ENCODE measurements around the gene GIMAP1.

Gene GIMAP1

GRCh38 chr7:150715293-150715692 is 1.1 kb upstream of the GIMAP1 start:
- peak overlapping the region; percentile 96 for H3K4me3 Mint-ChIP-seq
- H3K9me3 Mint-ChIP-seq, result peaks cover 15% of the 10 kb centered on the region
- H3K36me3 Mint-ChIP-seq (ENCODE audit: low read depth), result peaks cover 46% of the 10 kb centered on the region
- no peaks in the 10 kb centered on the region for H3K27me3 Mint-ChIP-seq
- peak overlapping the region; percentile 95 for H3K27ac Mint-ChIP-seq
- DNase-seq, result no peak
- peaks cover 65% of the 10 kb centered on the region for H3K4me1 Mint-ChIP-seq (ENCODE audit: low read depth)

GRCh38 chr7:150715738-150716137 is 675 bp upstream of the GIMAP1 start:
- Mint-ChIP-seq H3K9me3 (peaks cover 15% of the 10 kb centered on the region), H3K4me3 (peak overlapping the region; percentile 96), H3K27me3 (no peaks in the 10 kb centered on the region), H3K4me1 (ENCODE audit: low read depth) (peaks cover 67% of the 10 kb centered on the region), H3K36me3 (ENCODE audit: low read depth) (peaks cover 50% of the 10 kb centered on the region), H3K27ac (peak overlapping the region; percentile 95)
- no peak for DNase-seq

- Mint-ChIP-seq H3K27me3 (no peaks in the 10 kb centered on the region), H3K36me3 (ENCODE audit: low read depth) (peaks cover 62% of the 10 kb centered on the region), H3K4me3 (peak overlapping the region; percentile 96), H3K27ac (peak overlapping the region; percentile 95), H3K9me3 (peaks cover 15% of the 10 kb centered on the region), H3K4me1 (ENCODE audit: low read depth) (peaks cover 78% of the 10 kb centered on the region)
- no peak for DNase-seq
Measured at GRCh38 chr7:150716939-150717338, 526 bp downstream of the GIMAP1 start.

GRCh38 chr7:150717814-150718420 is 1.5 kb downstream of the GIMAP1 start:
- Mint-ChIP-seq H3K4me1 (ENCODE audit: low read depth) (peaks cover 88% of the 10 kb centered on the region), H3K4me3 (peak overlapping the region; percentile 96), H3K9me3 (peaks cover 7% of the 10 kb centered on the region), H3K27ac (peak overlapping the region; percentile 95), H3K27me3 (no peaks in the 10 kb centered on the region), H3K36me3 (ENCODE audit: low read depth) (peaks cover 64% of the 10 kb centered on the region)
- DNase-seq, result peak; percentile 46

- peak overlapping the region; percentile 96 for H3K4me3 Mint-ChIP-seq
- no peak for DNase-seq
- peaks cover 3% of the 10 kb centered on the region for H3K9me3 Mint-ChIP-seq
- H3K27ac Mint-ChIP-seq, result peak overlapping the region; percentile 95
- peaks cover 72% of the 10 kb centered on the region for H3K36me3 Mint-ChIP-seq (ENCODE audit: low read depth)
- H3K27me3 Mint-ChIP-seq, result no peaks in the 10 kb centered on the region
- H3K4me1 Mint-ChIP-seq (ENCODE audit: low read depth), result peaks cover 95% of the 10 kb centered on the region
Measured at GRCh38 chr7:150719436-150719835, 3.0 kb downstream of the GIMAP1 start.

- no peak overlapping the region for H3K4me3 Mint-ChIP-seq
Measured at GRCh38 chr7:150719960-150720891, 3.8 kb downstream of the GIMAP1 start.

GRCh38 chr7:150721970-150722373 is 5.6 kb downstream of the GIMAP1 start:
- Mint-ChIP-seq H3K36me3 (ENCODE audit: low read depth) (peaks cover 88% of the 10 kb centered on the region), H3K27me3 (no peaks in the 10 kb centered on the region), H3K4me1 (ENCODE audit: low read depth) (peaks cover 80% of the 10 kb centered on the region), H3K27ac (peak overlapping the region; percentile 38), H3K9me3 (peaks cover 18% of the 10 kb centered on the region), H3K4me3 (peak overlapping the region; percentile 6)
- no peak for DNase-seq

More at GRCh38 chr7:150719960-150720891, 3.8 kb downstream of the GIMAP1 start:
- H3K9me3 Mint-ChIP-seq, result peaks cover 8% of the 10 kb centered on the region
- DNase-seq, result no peak
- H3K36me3 Mint-ChIP-seq (ENCODE audit: low read depth), result peaks cover 79% of the 10 kb centered on the region
- no peaks in the 10 kb centered on the region for H3K27me3 Mint-ChIP-seq
- H3K4me1 Mint-ChIP-seq (ENCODE audit: low read depth), result peaks cover 90% of the 10 kb centered on the region
- peak overlapping the region; percentile 95 for H3K27ac Mint-ChIP-seq

GRCh38 chr7:150722431-150722931 is 6.1 kb downstream of the GIMAP1 start:
- Mint-ChIP-seq H3K27ac (peak overlapping the region; percentile 33), H3K9me3 (peaks cover 22% of the 10 kb centered on the region), H3K36me3 (ENCODE audit: low read depth) (peaks cover 91% of the 10 kb centered on the region), H3K27me3 (no peaks in the 10 kb centered on the region), H3K4me1 (ENCODE audit: low read depth) (peaks cover 78% of the 10 kb centered on the region), H3K4me3 (peak overlapping the region; percentile 6)
- DNase-seq, result no peak

GRCh38 chr7:150723467-150723866 is 7.1 kb downstream of the GIMAP1 start:
- Mint-ChIP-seq H3K27ac (peak overlapping the region; percentile 51), H3K4me3 (no peak overlapping the region), H3K9me3 (peaks cover 32% of the 10 kb centered on the region), H3K27me3 (no peaks in the 10 kb centered on the region), H3K4me1 (ENCODE audit: low read depth) (peaks cover 73% of the 10 kb centered on the region), H3K36me3 (ENCODE audit: low read depth) (peaks cover 97% of the 10 kb centered on the region)
- DNase-seq, result no peak

GRCh38 chr7:150727381-150727780 is 11.0 kb downstream of the GIMAP1 start:
- H3K27me3 Mint-ChIP-seq, result no peaks in the 10 kb centered on the region
- no peak overlapping the region for H3K4me3 Mint-ChIP-seq
- H3K36me3 Mint-ChIP-seq (ENCODE audit: low read depth), result peaks cover 68% of the 10 kb centered on the region
- peaks cover 67% of the 10 kb centered on the region for H3K4me1 Mint-ChIP-seq (ENCODE audit: low read depth)
- H3K9me3 Mint-ChIP-seq, result peaks cover 41% of the 10 kb centered on the region
- H3K27ac Mint-ChIP-seq, result no peak overlapping the region
- DNase-seq, result no peak

- Mint-ChIP-seq H3K27ac (no peak overlapping the region), H3K4me1 (ENCODE audit: low read depth) (peaks cover 68% of the 10 kb centered on the region), H3K9me3 (peaks cover 41% of the 10 kb centered on the region), H3K4me3 (no peak overlapping the region), H3K27me3 (no peaks in the 10 kb centered on the region), H3K36me3 (ENCODE audit: low read depth) (peaks cover 62% of the 10 kb centered on the region)
- DNase-seq, result no peak
Measured at GRCh38 chr7:150728011-150728410, 11.6 kb downstream of the GIMAP1 start.

GRCh38 chr7:150728609-150729008 is 12.2 kb downstream of the GIMAP1 start:
- Mint-ChIP-seq H3K4me1 (ENCODE audit: low read depth) (peaks cover 68% of the 10 kb centered on the region), H3K27ac (no peak overlapping the region), H3K36me3 (ENCODE audit: low read depth) (peaks cover 56% of the 10 kb centered on the region), H3K4me3 (no peak overlapping the region), H3K27me3 (no peaks in the 10 kb centered on the region), H3K9me3 (peaks cover 41% of the 10 kb centered on the region)
- DNase-seq, result no peak

- DNase-seq, result peak; percentile 41
- Mint-ChIP-seq H3K27ac (peak overlapping the region; percentile 97), H3K4me3 (peak overlapping the region; percentile 56), H3K9me3 (peaks cover 23% of the 10 kb centered on the region), H3K4me1 (ENCODE audit: low read depth) (peaks cover 82% of the 10 kb centered on the region), H3K27me3 (no peaks in the 10 kb centered on the region), H3K36me3 (ENCODE audit: low read depth) (peaks cover 29% of the 10 kb centered on the region)
Measured at GRCh38 chr7:150731916-150732315, 15.5 kb downstream of the GIMAP1 start.

- no peaks in the 10 kb centered on the region for H3K27me3 Mint-ChIP-seq
- peaks cover 81% of the 10 kb centered on the region for H3K4me1 Mint-ChIP-seq (ENCODE audit: low read depth)
- H3K27ac Mint-ChIP-seq, result peak overlapping the region; percentile 97
- peaks cover 28% of the 10 kb centered on the region for H3K36me3 Mint-ChIP-seq (ENCODE audit: low read depth)
- peaks cover 14% of the 10 kb centered on the region for H3K9me3 Mint-ChIP-seq
- H3K4me3 Mint-ChIP-seq, result peak overlapping the region; percentile 56
- no peak for DNase-seq
Measured at GRCh38 chr7:150732786-150733481, 16.5 kb downstream of the GIMAP1 start.

Data from activated T-cell treated with anti-CD3 and anti-CD28 coated beads, Interleukin-2, amount 50 U/mL, for 24 hours (primary cell).